PFSK-1 (cell line): Measurements from ENCODE around the gene AGPAT4.

ENCODE experiments used
- POLR2AphosphoS5 ChIP-seq: IDR thresholded peaks from 2 replicates; pipeline ENCODE4 v1.6.1; 2012; ENCODE audit warnings: low read depth, mild to moderate bottlenecking, control low read depth, low read length, moderate library complexity
- TAF1 ChIP-seq: IDR thresholded peaks from 2 replicates; pipeline ENCODE4 v1.6.1; 2012; ENCODE audit warnings: low read length, control low read depth, borderline replicate concordance; ENCODE audit not compliant: insufficient read depth

DNA sequence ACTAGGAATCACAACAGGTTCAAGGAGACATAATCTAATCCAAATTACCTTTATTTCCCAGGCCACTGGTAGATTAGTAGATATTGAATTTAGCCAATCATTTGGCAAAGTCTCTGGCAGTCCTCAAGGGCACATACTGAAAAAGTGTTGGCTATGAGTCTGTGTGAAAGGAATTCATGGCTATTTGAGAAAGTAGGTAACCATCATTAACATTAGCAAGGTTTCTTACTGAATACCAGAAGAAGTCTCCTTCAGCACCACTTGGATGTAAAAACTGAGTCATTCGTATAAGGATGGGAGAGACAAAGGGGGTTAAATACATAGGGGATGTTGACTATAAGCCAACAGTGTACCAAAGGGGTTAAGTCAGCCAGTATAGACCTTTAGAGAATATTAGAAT is 36.7 kb downstream of the AGPAT4 start:
- TF ChIP-seq POLR2AphosphoS5 (no peak), TAF1 (no peak)
